GM19324 (cell line): Measurements from ENCODE around the gene IVD.

Experiments
- ATAC-seq: cut with Tn5 transposase; IDR thresholded peaks from one replicate; pipeline ENCODE4 v1.9.1; 2021; ENCODE audit warnings: mild to moderate bottlenecking, moderate library complexity; ENCODE audit not compliant: unreplicated experiment, low FRiP score

Gene IVD

GRCh38 chr15:40412095-40412759 lies 6.6 kb downstream of the IVD start:
- ATAC-seq, result no peak

GRCh38 chr15:40413036-40413435 lies 7.4 kb downstream of the IVD start:
- ATAC-seq, result no peak

GRCh38 chr15:40414816-40415215 lies 9.2 kb downstream of the IVD start:
- no peak for ATAC-seq

GRCh38 chr15:40415226-40415625 lies 9.6 kb downstream of the IVD start:
- ATAC-seq, result no peak

GRCh38 chr15:40416056-40416455 lies 10.5 kb downstream of the IVD start:
- ATAC-seq, result no peak

GRCh38 chr15:40418126-40418525 lies 12.5 kb downstream of the IVD start:
- ATAC-seq, result no peak

- no peak for ATAC-seq
Observed at GRCh38 chr15:40420071-40420713, 14.6 kb downstream of the IVD start.

GRCh38 chr15:40420793-40421192 lies 15.2 kb downstream of the IVD start:
- ATAC-seq, result no peak

GRCh38 chr15:40421246-40422157 lies 15.9 kb downstream of the IVD start:
- peak; percentile 73 for ATAC-seq

GRCh38 chr15:40424483-40425115 lies 19.0 kb downstream of the IVD start:
- ATAC-seq, result no peak

- no peak for ATAC-seq
Observed at GRCh38 chr15:40425681-40426080, 20.1 kb downstream of the IVD start.

- no peak for ATAC-seq
Observed at GRCh38 chr15:40427188-40427587, 21.6 kb downstream of the IVD start.

- ATAC-seq, result no peak
Observed at GRCh38 chr15:40428185-40428584, 22.6 kb downstream of the IVD start.

GRCh38 chr15:40429068-40429710 lies 23.6 kb downstream of the IVD start:
- no peak for ATAC-seq

- no peak for ATAC-seq
Observed at GRCh38 chr15:40430271-40430805, 24.7 kb downstream of the IVD start.

GRCh38 chr15:40435023-40435709 lies 29.6 kb downstream of the IVD start:
- ATAC-seq, result no peak

- ATAC-seq, result no peak
Observed at GRCh38 chr15:40435710-40436089, 30.1 kb downstream of the IVD start.

GRCh38 chr15:40436116-40436891 lies 30.7 kb downstream of the IVD start:
- ATAC-seq, result no peak
